ENCODE results near the gene SEC16A.

SEC16A gene

GRCh38 chr9:136438548-136439480 lies 44.0 kb downstream of the SEC16A start:
- FAIRE-seq = peak; percentile 69
- no peak for TF ChIP-seq TAF1 (IDR thresholded peaks at IDR 0.05; ENCODE audit: low read depth, low read length)
- no peak for TF ChIP-seq SPI1 (IDR thresholded peaks at IDR 0.05; ENCODE audit: low read depth, low read length)
- no peak for TF ChIP-seq POLR2AphosphoS5 (IDR thresholded peaks at IDR 0.05; ENCODE audit: low read depth, low read length)
- TF ChIP-seq PAX5 (IDR thresholded peaks at IDR 0.05; ENCODE audit: insufficient read depth, low read length, severe bottlenecking) = no peak
- TF ChIP-seq POU2F2 (IDR thresholded peaks at IDR 0.05; ENCODE audit: low read depth, low read length) = no peak
- no peak; the same call in 1 of the 2 replicates for TF ChIP-seq POLR2A (IDR thresholded peaks at IDR 0.05; ENCODE audit: low read depth, low read length)
- peak; percentile 89 for DNase-seq (ENCODE audit: insufficient read length, low spot score)

DNA sequence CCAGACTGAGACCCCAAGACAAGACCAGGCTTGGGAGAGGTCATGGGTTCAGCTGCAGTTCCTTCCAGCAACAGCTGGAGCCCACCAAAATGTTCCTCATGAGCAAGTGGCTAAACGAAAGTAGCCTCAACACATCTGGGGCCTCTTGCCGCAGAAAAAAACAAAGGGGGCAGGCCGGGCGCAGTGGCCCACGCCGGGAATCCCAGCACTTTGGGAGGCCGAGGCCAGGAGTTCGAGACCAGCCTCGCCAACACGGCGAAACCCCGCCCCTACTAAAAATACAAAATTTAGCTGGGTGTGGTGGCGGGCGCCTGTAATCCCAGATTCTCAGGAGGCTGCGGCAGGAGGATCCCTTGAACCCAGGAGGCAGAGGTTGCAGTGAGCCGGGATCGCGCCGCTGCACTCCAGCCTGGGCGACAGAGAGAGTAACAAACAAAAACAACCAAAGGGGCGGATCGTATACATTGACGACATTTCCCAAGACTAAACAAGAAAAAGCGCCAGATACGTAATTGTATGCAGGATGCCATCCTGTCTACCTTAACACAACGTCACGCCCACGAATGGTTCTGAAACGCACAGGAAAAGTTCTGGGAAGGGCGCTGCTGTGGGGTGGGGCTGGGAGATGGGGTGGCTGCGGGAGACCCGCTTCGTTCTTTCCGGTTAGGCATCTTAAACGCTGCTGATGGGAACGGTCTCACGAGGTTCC lies 44.8 kb downstream of the SEC16A start:
- DNase-seq (ENCODE audit: insufficient read length, low spot score) = no peak
- TF ChIP-seq TAF1 (IDR thresholded peaks at IDR 0.05; ENCODE audit: low read depth, low read length) (no peak), SPI1 (IDR thresholded peaks at IDR 0.05; ENCODE audit: low read depth, low read length) (no peak), PAX5 (IDR thresholded peaks at IDR 0.05; ENCODE audit: insufficient read depth, low read length, severe bottlenecking) (no peak), POU2F2 (IDR thresholded peaks at IDR 0.05; ENCODE audit: low read depth, low read length) (no peak), POLR2A (IDR thresholded peaks at IDR 0.05; ENCODE audit: low read depth, low read length) (no peak), POLR2AphosphoS5 (IDR thresholded peaks at IDR 0.05; ENCODE audit: low read depth, low read length) (no peak)
- FAIRE-seq = peak; percentile 33

DNA sequence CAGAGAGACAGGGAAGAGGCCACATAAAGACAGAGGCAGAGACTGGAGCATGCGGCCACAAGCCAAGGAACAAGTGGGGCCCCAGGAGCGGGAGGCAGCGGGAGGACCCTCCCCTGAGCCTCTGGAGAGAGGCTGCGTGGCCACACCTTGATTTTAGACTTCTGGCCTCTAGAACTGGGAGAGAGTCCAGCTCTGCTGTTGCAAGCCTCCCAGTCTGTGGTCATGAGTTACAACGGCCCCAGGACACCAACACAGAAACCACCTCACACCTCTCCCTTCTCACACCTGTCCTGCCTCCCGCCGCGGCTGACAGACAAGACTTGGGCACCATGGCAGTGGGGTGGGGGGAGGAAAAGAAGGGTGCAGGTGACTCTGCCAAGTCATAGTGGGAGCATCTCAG lies 45.4 kb downstream of the SEC16A start:
- no peak for TF ChIP-seq POLR2AphosphoS5 (IDR thresholded peaks at IDR 0.05; ENCODE audit: low read depth, low read length)
- DNase-seq (ENCODE audit: insufficient read length, low spot score) (no peak), FAIRE-seq (no peak)

DNA sequence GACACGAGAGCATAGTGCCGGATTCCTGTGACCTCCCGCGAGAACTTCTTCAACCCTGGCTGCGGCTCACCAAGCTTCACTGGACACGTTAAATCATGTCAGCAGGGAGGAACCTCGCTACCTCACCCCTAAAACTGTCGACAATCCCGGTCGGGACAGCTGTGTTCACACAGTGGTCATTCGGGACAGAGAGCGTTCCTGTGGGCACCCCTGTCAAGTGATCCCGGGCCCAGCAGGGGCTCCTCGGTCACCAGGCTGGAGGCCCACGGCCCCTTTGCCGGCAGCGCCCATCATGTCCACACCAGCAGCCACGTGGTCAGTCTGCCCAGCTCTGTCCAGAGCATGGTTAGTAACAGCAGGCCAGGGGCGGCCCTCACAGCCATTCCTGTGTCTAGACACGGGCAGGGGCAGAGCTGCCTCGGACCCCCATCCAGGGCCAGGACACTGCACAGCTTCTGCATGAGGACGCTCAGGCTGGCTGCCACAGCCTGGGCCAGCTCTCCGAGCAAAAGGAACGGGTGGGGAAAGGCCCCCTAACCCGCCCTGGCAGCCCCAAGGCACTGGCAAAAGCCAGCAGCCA lies 46.7 kb downstream of the SEC16A start:
- DNase-seq (ENCODE audit: insufficient read length, low spot score) (no peak), FAIRE-seq (no peak)
- no peak for TF ChIP-seq TAF1 (IDR thresholded peaks at IDR 0.05; ENCODE audit: low read depth, low read length)
- no peak for TF ChIP-seq POLR2AphosphoS5 (IDR thresholded peaks at IDR 0.05; ENCODE audit: low read depth, low read length)
- no peak for TF ChIP-seq POLR2A (IDR thresholded peaks at IDR 0.05; ENCODE audit: low read depth, low read length)
- TF ChIP-seq SPI1 (IDR thresholded peaks at IDR 0.05; ENCODE audit: low read depth, low read length) = no peak
- no peak for TF ChIP-seq PAX5 (IDR thresholded peaks at IDR 0.05; ENCODE audit: insufficient read depth, low read length, severe bottlenecking)
- no peak for TF ChIP-seq POU2F2 (IDR thresholded peaks at IDR 0.05; ENCODE audit: low read depth, low read length)

- DNase-seq (ENCODE audit: insufficient read length, low spot score) (no peak), FAIRE-seq (no peak)
- TF ChIP-seq PAX5 (IDR thresholded peaks at IDR 0.05; ENCODE audit: insufficient read depth, low read length, severe bottlenecking) = no peak
- TF ChIP-seq SPI1 (IDR thresholded peaks at IDR 0.05; ENCODE audit: low read depth, low read length) = no peak
- no peak for TF ChIP-seq TAF1 (IDR thresholded peaks at IDR 0.05; ENCODE audit: low read depth, low read length)
- TF ChIP-seq POLR2AphosphoS5 (IDR thresholded peaks at IDR 0.05; ENCODE audit: low read depth, low read length) = no peak
- no peak for TF ChIP-seq POU2F2 (IDR thresholded peaks at IDR 0.05; ENCODE audit: low read depth, low read length)
- no peak for TF ChIP-seq POLR2A (IDR thresholded peaks at IDR 0.05; ENCODE audit: low read depth, low read length)
Measured at GRCh38 chr9:136434580-136435169, 48.2 kb downstream of the SEC16A start.

DNA sequence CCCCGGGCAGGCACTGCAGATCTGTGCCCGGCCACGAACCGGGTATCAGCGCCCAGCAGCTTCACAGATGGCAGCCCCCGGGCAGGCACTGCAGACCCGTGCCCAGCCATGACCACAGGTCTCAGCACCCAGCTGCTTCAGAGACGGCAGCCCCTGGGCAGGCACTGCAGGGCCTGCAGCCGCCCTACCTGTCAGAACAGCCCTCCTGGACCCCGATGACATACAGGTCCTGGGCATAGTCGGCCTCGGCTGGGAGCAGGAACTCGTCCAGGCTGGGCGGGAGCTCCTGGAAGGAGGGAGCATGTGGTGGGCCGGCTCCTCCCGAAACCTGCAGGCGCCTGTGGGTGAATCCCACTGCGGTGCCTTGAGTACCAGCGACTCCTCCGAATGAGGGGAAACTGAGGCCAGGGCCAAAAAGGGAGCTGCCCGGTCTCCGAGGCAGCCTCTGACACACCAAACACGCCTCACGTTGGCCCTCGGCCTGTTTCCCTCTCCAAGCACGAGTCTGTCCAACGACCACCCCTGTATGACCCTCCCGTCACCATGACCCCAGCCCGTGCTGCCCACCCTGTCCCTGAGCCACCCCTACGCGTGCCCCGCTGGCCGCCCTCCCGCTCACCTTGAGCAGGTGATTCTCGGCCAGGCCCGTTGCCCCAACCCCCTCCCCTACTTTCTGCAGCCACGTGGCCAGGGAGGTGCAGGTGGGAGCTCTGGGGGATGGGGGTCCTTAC lies 48.8 kb downstream of the SEC16A start:
- TF ChIP-seq PAX5 (IDR thresholded peaks at IDR 0.05; ENCODE audit: insufficient read depth, low read length, severe bottlenecking) (no peak), POU2F2 (IDR thresholded peaks at IDR 0.05; ENCODE audit: low read depth, low read length) (no peak), POLR2A (IDR thresholded peaks at IDR 0.05; ENCODE audit: low read depth, low read length) (no peak), POLR2AphosphoS5 (IDR thresholded peaks at IDR 0.05; ENCODE audit: low read depth, low read length) (no peak)
- FAIRE-seq (no peak), DNase-seq (ENCODE audit: insufficient read length, low spot score) (no peak)

DNA sequence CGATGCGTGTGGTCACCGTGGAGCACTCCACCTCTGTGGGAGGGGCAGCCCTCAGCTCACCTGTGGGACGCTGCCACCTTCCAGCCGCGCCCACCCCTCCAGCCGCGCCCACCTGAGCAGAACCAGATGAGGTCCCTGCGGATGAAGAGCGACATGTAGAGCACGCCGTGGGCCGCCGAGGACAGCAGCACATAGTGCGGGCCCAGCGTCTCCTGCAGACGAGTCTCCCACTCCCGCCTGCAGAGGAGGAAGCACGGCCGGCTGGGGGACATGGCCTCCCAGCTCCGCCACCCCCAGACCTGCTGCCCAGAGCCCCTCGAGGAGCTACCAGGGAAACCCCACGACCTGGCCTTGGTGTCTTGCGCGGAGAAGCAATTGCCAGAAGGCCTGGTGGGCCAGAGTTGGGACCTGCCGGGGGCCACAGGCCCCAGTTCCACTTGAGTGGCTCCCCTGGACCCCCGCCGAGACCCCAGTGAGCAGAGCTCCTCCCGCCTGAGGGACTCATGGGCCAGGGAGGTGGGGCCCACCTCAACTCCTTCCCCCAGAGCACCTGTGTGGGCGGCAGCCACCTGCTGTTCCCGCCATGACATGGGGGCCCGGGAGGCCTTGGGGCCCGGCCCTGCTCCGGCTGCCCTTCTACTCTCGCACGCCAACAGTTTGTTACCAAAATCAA lies 49.7 kb downstream of the SEC16A start:
- FAIRE-seq = no peak
- TF ChIP-seq PAX5 (IDR thresholded peaks at IDR 0.05; ENCODE audit: insufficient read depth, low read length, severe bottlenecking) = no peak
- no peak for TF ChIP-seq POLR2A (IDR thresholded peaks at IDR 0.05; ENCODE audit: low read depth, low read length)
- DNase-seq (ENCODE audit: insufficient read length, low spot score) = no peak

GRCh38 chr9:136432591-136432990 lies 50.2 kb downstream of the SEC16A start:
- no peak for DNase-seq (ENCODE audit: insufficient read length, low spot score)
- no peak for TF ChIP-seq POLR2A (IDR thresholded peaks at IDR 0.05; ENCODE audit: low read depth, low read length)
- no peak for TF ChIP-seq TAF1 (IDR thresholded peaks at IDR 0.05; ENCODE audit: low read depth, low read length)
- no peak for TF ChIP-seq POLR2AphosphoS5 (IDR thresholded peaks at IDR 0.05; ENCODE audit: low read depth, low read length)
- no peak for FAIRE-seq
